ENCODE measurements around the gene ANXA2.

GRCh38 chr15:60374628-60375081, 23.1 kb downstream of the ANXA2 start:
- no peak; the same call in 1 of the 2 replicates for TF ChIP-seq CTCF (IDR thresholded peaks at IDR 0.05)
- TF ChIP-seq REST (IDR thresholded peaks at IDR 0.05; ENCODE audit: insufficient read depth in 1 of 2, low read depth in 2 of 2, low read length in 1 of 2) = no peak

All from Panc1 (cell line).